Midbrain (tissue), 1 donor: Measurements from ENCODE around the gene TUNAR.

Source experiments
- DNase-seq: peaks from one replicate; lab custom pipeline; 2025; lab: John Stamatoyannopoulos, UW

TUNAR gene

GRCh38 chr14:95872777-95873176 is 3.9 kb upstream of the TUNAR start:
- DNase-seq: no peak

DNA sequence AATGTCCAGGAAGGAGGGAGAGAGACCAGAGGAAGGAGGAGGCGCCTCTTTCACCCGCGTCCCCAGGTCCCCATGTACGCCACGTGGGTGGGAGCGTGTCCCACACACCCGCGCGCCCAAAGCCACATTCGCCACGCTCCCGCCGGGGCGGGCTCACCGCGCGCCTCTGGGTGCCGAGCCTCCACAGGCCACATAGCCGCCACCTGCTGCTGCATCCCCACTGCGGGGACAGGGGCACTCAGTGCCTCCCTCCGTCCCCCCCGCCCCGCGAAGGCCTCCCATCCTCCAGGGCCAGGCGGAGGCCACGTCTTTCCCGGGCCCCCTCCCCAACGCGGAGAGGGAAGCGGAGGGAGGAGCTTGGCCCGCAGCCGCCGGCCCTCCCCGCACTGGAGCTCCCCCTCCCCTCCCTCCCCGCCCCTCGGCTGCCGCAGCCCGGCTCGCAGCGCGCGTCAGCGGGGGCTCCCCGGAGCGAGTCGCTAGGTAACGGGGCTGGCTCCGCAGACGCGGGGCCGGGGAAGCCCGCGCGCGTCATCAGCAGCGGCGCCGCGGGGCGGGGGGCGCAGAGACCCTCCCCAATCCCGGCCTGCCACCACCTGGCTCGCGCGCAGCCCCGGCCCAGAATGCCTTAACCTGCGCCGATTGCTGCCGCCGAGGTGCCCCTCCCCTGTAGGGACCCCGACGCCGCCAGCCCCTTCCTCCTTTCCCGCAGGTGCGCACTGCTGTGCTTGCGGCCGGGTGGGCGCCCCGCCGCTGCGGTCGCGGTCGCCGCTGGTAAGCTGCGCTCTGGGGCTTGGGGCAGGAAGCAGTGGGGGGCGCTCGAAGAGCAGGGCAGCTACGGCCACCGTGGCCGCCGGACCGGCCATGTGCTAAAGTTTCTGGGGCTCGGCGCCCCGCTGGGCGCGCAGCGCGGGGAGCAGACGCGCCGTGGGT is 536 bp upstream of the TUNAR start:
- DNase-seq: no peak

- DNase-seq: no peak
Observed at GRCh38 chr14:95877633-95878032, 1.0 kb downstream of the TUNAR start.

GRCh38 chr14:95884377-95884776 is 7.7 kb downstream of the TUNAR start:
- no peak for DNase-seq

DNA sequence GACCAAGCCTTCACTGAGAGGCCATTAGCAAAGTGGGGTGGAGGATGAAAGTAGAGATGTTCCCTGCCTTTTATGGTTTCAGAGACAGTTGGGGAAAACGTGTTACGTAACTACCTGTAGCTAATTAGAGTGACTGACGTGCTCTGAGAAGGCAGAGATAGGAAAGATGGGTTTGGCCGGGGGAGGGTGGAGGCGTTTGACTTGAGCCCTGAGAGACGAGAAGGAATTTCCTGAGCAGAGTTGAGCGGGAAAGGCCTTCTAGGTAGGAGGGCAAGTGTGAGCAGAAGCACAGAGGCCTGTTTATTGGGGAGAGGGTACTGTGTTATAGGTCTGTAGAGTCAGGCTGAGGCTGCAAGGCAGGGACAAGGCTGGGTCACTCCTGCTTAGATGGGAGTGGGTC is 8.6 kb downstream of the TUNAR start:
- no peak for DNase-seq

GRCh38 chr14:95885866-95886265 is 9.2 kb downstream of the TUNAR start:
- peak; percentile 31 for DNase-seq

GRCh38 chr14:95886366-95887056 is 9.9 kb downstream of the TUNAR start:
- peak; percentile 45 for DNase-seq

GRCh38 chr14:95887351-95887750 is 10.7 kb downstream of the TUNAR start:
- no peak for DNase-seq

GRCh38 chr14:95889236-95889979 is 12.8 kb downstream of the TUNAR start:
- no peak for DNase-seq

DNA sequence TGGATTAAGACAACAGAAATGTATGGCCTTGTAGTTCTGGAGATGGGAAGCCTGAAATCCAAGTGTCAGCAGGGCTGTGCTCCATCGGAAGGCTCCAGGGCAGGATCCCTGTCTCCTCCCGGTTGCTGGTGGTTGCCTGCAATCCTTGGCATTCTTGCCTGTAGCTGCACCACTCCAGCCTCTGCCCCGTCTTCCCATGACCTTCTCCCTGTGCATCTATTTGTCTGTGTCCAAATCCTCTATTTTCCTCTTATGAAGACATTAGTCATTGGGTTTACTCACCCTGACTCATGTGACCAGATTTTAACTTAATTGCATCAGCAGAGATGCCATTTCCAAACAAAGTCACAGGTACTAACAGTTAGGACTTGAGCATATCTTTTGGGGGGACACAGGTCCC is 15.1 kb downstream of the TUNAR start:
- no peak for DNase-seq

DNA sequence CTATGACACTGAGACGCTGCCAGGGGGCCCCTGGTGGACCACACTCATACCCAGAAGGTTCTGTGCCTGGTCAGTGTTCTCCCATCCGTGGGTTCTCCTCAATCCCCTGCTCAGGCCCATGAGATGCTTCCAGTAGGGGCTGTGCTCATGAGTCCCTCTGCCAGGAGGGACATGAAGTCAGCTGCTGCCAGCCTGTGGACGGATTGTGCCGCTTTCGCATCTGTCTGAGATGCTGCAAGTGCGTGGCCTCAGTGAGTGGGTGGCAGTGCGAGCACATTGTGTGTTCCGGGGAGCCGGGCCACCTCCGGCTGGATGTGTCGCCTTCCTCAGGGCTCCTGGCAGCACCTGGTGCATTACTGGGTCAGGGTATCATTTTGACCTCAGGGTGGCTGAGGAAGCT is 15.5 kb downstream of the TUNAR start:
- no peak for DNase-seq

- no peak for DNase-seq
Observed at GRCh38 chr14:95895720-95896119, 19.1 kb downstream of the TUNAR start.

DNA sequence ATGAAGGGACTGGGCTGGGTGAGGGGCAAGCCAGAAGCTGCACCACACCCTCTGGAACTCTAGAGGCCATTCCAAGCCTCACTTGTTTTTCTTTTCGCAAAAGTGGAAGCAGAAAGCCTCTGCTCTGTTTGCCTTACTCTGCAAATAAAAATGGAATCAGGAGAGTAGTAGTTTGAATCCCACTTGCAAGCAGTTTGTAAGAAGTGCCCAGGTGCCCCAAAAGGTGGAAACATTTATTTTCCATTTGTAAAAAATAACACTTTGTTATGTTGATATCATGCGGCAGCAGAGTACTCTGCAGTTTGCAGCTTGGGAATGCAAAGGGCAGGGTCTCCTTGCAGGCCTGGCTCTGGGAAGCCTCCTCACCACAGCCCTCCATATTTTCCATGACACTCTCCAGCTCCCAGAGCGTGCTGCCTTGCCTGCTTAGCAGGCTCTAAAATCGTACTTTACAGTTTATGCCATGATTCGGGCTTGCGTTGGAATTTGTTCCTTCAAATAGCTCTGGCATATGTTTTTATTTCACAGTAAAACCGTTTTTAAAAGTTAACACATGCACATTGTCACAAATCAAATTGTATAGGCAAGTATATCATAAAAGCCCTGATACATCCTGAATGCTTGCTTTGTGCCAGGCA is 20.0 kb downstream of the TUNAR start:
- no peak for DNase-seq

GRCh38 chr14:95897280-95897679 is 20.6 kb downstream of the TUNAR start:
- DNase-seq: no peak

- DNase-seq: no peak
Observed at GRCh38 chr14:95901054-95901453, 24.4 kb downstream of the TUNAR start.

DNA sequence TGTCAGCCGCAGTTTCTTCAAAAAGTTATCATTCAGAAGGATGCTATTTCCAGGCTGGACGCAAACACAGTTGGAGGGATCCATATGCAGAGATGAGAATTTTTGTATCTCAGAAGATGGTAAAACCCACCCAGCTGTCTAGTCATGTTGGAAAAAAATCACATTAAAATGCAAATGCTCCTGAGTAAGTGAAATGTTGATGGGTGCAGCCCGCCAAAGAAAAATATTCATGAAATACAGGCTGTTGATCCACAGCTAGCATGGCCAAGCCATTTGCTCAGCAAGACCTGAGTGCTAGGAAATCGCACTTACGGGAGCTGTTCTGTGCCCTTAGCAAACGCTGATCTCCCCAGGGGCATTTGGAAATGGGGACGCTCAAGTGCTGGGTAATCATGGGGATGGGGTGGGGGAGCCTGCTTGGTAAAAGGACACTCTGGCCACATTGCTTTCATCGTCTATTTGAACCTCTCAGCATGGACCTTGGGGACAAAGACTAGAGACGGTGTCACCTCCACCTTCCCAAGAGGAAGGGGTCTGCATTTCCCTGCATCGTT is 25.7 kb downstream of the TUNAR start:
- no peak for DNase-seq

- DNase-seq: no peak
Observed at GRCh38 chr14:95903165-95903564, 26.5 kb downstream of the TUNAR start.

DNA sequence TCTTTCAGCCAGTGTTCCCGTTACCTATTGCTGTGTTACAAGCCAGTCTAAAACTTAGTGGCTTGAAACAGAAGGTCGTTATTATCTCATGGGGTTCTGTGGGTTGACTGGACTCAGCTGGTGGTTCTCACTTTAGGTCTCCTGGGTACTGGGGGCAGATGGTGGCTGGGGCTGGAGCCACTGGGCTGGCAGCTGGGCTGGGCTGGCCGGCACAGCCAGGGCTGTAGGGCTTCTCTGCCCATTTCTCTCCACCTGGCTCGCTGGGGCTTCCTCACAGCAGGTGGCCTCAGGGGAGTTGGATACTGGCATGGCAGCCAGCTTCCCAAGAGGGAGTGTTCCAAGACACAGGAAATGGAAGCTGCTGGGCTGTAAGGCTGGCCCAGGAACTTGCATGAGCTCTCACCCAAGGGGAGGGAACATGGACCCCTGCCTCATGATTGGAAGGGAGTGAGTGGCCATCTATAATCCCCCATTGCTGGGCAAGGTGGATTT is 27.0 kb downstream of the TUNAR start:
- DNase-seq: no peak

DNA sequence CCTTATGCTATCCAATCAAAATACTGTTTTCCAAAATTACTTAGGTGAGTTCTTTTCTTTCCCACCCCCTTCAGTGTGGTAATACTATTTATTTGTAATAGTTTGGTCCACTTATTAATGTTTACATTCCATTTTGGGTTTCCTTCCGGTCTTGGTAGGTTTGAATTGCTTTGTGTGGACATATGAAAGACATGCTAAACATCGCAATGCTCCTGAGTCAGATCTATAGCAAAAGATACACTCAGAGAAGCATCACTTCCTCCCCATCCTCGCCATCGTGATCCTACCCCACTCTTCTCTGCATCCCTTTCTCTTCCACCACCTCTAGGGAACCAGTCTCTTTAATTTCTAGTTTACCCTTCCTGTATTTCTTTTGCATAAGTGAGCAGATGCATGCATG is 30.0 kb downstream of the TUNAR start:
- DNase-seq: no peak

GRCh38 chr14:95910628-95911027 is 34.0 kb downstream of the TUNAR start:
- DNase-seq: no peak

- DNase-seq: no peak
Observed at GRCh38 chr14:95911456-95911855, 34.8 kb downstream of the TUNAR start.

GRCh38 chr14:95915330-95915729 is 38.7 kb downstream of the TUNAR start:
- no peak for DNase-seq
